ENCODE data around the gene BABAM2.

- no peak for TF ChIP-seq ZNF274 (IDR thresholded peaks at IDR 0.05; ENCODE audit: low read length)
- no peak for TF ChIP-seq ZNF274 (tag by site-specific recombination; IDR thresholded peaks at IDR 0.05; ENCODE audit: borderline replicate concordance)
- no peak for TF ChIP-seq ZNF610 (tag by site-specific recombination; IDR thresholded peaks at IDR 0.05; ENCODE audit: borderline replicate concordance)
- TF ChIP-seq ZBTB21 (tag by site-specific recombination; IDR thresholded peaks at IDR 0.05), result no peak
- TF ChIP-seq, protein P1, sequence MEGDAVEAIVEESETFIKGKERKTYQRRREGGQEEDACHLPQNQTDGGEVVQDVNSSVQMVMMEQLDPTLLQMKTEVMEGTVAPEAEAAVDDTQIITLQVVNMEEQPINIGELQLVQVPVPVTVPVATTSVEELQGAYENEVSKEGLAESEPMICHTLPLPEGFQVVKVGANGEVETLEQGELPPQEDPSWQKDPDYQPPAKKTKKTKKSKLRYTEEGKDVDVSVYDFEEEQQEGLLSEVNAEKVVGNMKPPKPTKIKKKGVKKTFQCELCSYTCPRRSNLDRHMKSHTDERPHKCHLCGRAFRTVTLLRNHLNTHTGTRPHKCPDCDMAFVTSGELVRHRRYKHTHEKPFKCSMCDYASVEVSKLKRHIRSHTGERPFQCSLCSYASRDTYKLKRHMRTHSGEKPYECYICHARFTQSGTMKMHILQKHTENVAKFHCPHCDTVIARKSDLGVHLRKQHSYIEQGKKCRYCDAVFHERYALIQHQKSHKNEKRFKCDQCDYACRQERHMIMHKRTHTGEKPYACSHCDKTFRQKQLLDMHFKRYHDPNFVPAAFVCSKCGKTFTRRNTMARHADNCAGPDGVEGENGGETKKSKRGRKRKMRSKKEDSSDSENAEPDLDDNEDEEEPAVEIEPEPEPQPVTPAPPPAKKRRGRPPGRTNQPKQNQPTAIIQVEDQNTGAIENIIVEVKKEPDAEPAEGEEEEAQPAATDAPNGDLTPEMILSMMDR (tag by site-specific recombination; IDR thresholded peaks at IDR 0.05), result no peak
Measured at GRCh38 chr2:28093768-28094167, 203.2 kb downstream of the BABAM2 start.
